NOMO-1 treated with dmso at 0.1 percent for 144 hours (cell line): ENCODE measurements around the gene P2RX6.
"Not testable (repeated sequence)": the region's sequence is repeated elsewhere in the genome, so short reads cannot be mapped to it uniquely, and the experiment has no call there.

ENCODE experiments used
- DNase-seq: peaks from one replicate; lab custom pipeline; 2025; ENCODE audit not compliant: unreplicated experiment; lab: John Stamatoyannopoulos, UW

Gene P2RX6

DNA sequence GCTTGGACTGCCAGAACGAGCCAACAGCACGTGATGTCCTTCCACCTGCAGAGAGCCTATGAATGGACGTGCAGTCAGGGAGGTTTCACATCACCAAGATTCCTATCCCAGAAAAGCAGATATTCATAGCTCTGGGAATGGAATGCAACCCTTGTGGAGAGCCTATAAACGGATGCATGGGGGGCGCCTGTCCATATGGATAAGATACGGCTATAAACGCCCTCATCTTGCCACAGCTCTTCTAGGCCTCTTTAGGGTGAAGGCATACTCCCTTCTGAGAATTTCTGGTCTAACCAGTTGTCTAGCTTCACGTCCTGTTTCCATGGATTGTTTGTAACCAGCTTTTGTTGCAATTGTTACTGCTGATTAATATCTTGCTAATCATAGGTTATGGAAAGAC, 56.8 kb downstream of the P2RX6 start:
- DNase-seq: not testable (repeated sequence)

DNA sequence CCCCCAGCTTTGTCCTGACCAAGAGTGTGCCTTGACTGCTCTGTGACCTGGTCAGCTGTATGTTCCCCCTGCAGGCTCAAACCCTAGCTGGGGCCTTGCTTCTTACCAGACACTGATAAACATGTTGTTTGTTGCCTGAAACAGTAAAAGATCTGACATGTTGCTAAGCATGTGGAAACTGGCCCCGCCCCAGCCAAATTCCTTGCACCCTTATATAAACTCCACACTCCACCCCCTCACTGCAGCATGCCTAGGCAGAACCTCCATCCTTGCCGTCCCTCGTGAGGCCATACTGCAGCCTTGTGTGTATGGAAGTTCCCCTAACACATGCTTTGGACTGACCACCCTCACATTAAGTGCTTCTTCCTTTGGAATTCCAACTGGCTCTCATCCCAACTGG, 58.1 kb downstream of the P2RX6 start:
- no peak for DNase-seq

DNA sequence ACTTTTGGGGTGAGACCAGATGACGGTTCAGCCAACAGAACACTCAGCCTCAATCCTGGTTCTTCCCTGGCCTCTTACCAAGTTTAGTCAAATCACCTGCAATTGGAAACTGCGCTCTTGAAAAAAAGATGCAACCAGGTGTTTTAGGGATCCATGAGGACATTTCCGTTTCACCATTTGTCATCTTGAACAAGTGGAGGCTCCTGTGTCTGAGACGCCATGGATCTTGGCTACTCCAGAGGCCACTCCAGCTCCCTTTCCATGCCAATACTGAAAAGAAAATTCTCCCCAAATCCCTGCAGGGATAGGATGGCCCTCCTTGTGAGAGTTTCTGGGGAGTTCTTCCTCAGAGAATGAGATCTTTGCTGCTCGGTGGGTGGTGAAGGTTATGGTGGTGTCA, 58.5 kb downstream of the P2RX6 start:
- no peak for DNase-seq

DNA sequence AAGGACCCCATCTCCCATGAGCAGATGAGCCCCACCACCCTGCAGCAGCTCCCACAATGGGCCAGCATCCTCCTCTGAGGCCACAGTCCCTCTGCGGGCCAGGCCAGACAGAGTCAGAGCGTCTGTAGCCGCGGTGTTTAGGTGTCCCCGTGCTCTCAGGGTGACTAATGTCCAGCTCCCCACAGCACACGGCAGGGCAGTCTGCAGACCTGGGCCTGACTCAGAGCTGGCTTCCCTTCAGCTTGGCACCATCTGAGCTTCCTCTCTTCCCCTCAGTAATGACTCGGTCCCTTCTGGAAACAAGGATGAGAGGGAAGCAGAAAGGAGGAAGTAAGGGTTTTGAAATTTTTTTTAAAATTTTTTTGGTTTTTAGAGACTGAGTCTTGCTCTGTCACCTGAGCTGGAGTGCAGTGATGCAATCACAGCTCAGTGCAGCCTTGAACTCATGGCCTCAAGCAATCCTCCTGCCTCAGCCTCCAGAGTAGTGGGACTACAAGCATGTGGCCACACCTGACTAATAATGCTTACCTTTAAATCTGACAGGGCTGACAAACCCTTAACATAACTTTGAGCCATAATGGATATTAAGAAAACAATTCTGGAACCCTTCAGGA, 59.2 kb downstream of the P2RX6 start:
- peak; percentile 41 for DNase-seq

DNA sequence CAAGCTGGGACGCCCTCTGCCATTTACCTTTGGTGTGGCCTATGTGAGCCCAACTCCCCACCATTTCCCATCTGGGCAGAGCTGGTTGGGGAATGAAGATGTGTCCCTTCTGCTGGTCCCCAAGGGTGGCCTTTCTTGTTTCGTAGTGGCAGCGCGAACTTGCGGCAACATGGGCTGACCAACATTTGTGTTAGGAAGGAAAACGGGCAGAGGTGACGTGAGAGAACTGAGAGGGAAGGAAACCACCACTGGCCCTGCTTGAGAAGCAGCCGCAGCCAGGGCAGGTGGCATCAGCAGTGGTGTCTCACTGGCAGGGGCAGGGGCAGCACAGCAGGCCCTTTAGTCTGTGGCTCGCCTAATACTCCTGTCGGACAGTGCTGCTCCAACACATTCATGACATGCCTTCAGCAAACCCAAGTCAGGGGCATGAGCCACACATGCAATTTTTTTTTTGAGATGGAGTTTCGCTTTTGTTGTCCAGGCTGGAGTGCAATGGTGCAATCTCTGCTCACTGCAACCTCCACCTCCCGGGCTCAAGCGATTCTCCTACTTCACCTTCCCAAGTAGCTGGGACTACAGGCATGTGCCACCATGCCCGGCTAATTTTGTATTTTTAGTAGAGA, 60.7 kb downstream of the P2RX6 start:
- no peak for DNase-seq

DNA sequence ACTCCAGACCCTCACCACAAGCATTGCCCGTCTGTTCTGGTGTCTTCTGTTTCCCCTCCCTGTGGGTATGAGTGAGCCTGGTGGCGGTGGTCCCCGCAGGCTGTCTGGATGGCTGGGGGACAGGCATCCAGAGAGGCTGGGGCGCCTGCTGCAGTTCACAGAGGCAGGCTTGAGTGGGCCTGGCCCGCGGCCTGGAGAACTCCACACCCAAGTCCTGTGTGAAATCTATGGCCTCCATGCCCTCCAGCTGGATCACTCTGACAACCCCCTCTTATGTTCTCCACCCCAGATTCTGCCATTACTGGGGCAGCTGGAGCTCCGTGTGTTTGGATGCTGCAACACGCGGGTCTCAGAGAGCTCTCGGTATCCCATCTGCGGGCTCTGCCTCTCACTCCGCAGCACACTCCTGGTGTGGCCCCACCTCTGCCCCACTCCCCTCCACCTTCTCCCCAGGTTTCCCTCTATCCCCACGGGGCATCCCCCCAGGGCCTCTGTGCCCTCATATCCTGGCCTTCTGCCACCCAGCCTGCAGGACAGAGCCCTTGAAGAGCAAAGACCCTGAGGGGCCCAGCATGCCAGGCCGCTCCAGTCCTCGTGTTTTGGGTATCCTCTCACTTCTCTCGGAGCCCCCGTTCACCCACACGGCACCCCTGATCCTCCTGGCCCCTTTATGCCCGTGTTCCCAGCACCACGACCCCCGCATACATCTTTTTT, 62.1 kb downstream of the P2RX6 start:
- DNase-seq: no peak
